ENCODE measurements around the gene MEGF6.

- TF ChIP-seq CTCF (IDR thresholded peaks at IDR 0.05; ENCODE audit: insufficient read depth, low read length) (no peak), POLR2AphosphoS5 (IDR thresholded peaks at IDR 0.05; ENCODE audit: low read depth) (no peak), GABPA (IDR thresholded peaks at IDR 0.05; ENCODE audit: low read depth) (no peak), REST (IDR thresholded peaks at IDR 0.05; ENCODE audit: insufficient replicate concordance, low read depth) (no peak), SPI1 (IDR thresholded peaks at IDR 0.05; ENCODE audit: borderline replicate concordance, low read depth) (no peak)
Measured at GRCh38 chr1:3505161-3505560, 106.1 kb downstream of the MEGF6 start.
